Astrocyte (in vitro differentiated cells and primary cell): ENCODE data around the gene IGFBPL1. TPM values are rescaled to one million over a fixed set of nuclear protein-coding genes. Genes with fewer than 3 reads are reported as not detected.

Experiments
- DNase-seq: peaks from one replicate; pipeline ENCODE4 v3.0.0-alpha.2; 2010; ENCODE audit warnings: low read depth
- FAIRE-seq: peaks from 2 replicates; lab custom pipeline; 2011; peaks lifted over from hg19 to GRCh38; lab: Jason Lieb, UNC
- H2AFZ ChIP-seq: 2 replicates; pipeline ENCODE4 v1.6.0; 2012; ENCODE audit warnings: low read depth, low read length, inconsistent platforms
- H3K27ac ChIP-seq: 2 replicates; pipeline ENCODE4 v1.5.1; 2011; ENCODE audit warnings: low read depth, low read length, inconsistent platforms
- H3K27me3 ChIP-seq: 2 replicates; pipeline ENCODE4 v1.6.0; 2011; ENCODE audit warnings: low read length, inconsistent platforms; ENCODE audit not compliant: insufficient read depth
- H3K36me3 ChIP-seq: 2 replicates; pipeline ENCODE4 v1.5.1; 2011; ENCODE audit warnings: low read length, inconsistent platforms; ENCODE audit not compliant: insufficient read depth
- H3K4me1 ChIP-seq: 2 replicates; pipeline ENCODE4 v1.5.1; 2011; ENCODE audit warnings: low read length, inconsistent platforms; ENCODE audit not compliant: insufficient read depth
- H3K4me2 ChIP-seq: 2 replicates; pipeline ENCODE4 v1.6.0; 2012; ENCODE audit warnings: low read length, inconsistent platforms
- H3K4me3 ChIP-seq: 2 replicates; pipeline ENCODE4 v1.5.1; 2011; ENCODE audit warnings: low read depth, mild to moderate bottlenecking, low read length, inconsistent platforms; ENCODE audit not compliant: insufficient read depth
- H3K79me2 ChIP-seq: 2 replicates; pipeline ENCODE4 v1.6.0; 2012; ENCODE audit warnings: mild to moderate bottlenecking, low read length, inconsistent platforms; ENCODE audit not compliant: insufficient read depth
- H3K9ac ChIP-seq: 2 replicates; pipeline ENCODE4 v1.6.0; 2012; ENCODE audit warnings: mild to moderate bottlenecking, low read length, inconsistent platforms
- H3K9me3 ChIP-seq: 2 replicates; pipeline ENCODE4 v1.5.1; 2012; ENCODE audit warnings: low read depth, mild to moderate bottlenecking, low read length, inconsistent platforms; ENCODE audit not compliant: insufficient read depth
- H4K20me1 ChIP-seq: 2 replicates; pipeline ENCODE4 v1.6.0; 2012; ENCODE audit warnings: low read length, inconsistent platforms; ENCODE audit not compliant: insufficient read depth
- H3K27ac Mint-ChIP-seq: one replicate; pipeline ENCODE4 v1.8.0; 2021; ENCODE audit warnings: mild to moderate bottlenecking, mixed read lengths; ENCODE audit not compliant: unreplicated experiment
- H3K27me3 Mint-ChIP-seq: one replicate; pipeline ENCODE4 v1.8.0; 2021; ENCODE audit warnings: low read depth, mixed read lengths; ENCODE audit not compliant: unreplicated experiment
- H3K36me3 Mint-ChIP-seq: one replicate; pipeline ENCODE4 v1.8.0; 2021; ENCODE audit warnings: low read depth, mixed read lengths; ENCODE audit not compliant: unreplicated experiment
- H3K4me1 Mint-ChIP-seq: one replicate; pipeline ENCODE4 v1.8.0; 2021; ENCODE audit warnings: low read depth, mixed read lengths; ENCODE audit not compliant: unreplicated experiment
- H3K4me3 Mint-ChIP-seq: one replicate; pipeline ENCODE4 v1.8.0; 2021; ENCODE audit warnings: mild to moderate bottlenecking, moderate library complexity, mixed read lengths; ENCODE audit not compliant: unreplicated experiment
- H3K9me3 Mint-ChIP-seq: one replicate; pipeline ENCODE4 v1.8.0; 2021; ENCODE audit warnings: mild to moderate bottlenecking, mixed read lengths; ENCODE audit not compliant: unreplicated experiment
- EZH2 ChIP-seq: IDR thresholded peaks from 2 replicates; pipeline ENCODE4 v1.6.1; 2012; ENCODE audit warnings: mild to moderate bottlenecking, low read length, inconsistent platforms; ENCODE audit not compliant: insufficient read depth
- total RNA-seq: library from RNA; stranded (reverse); gene quantifications from 2 replicates; pipeline ENCODE4 v1.2.1, GENCODE V29; 2021
- TF ChIP-seq, protein P1 (sequence below): IDR thresholded peaks from 2 replicates; pipeline ENCODE4 v1.5.1; 2011; ENCODE audit warnings: low read depth, mild to moderate bottlenecking, inconsistent platforms, low read length, moderate library complexity; ENCODE audit not compliant: insufficient read depth

The IGFBPL1 gene
- total RNA-seq, 1 donor from 2014 or later: 11.0 TPM

DNA sequence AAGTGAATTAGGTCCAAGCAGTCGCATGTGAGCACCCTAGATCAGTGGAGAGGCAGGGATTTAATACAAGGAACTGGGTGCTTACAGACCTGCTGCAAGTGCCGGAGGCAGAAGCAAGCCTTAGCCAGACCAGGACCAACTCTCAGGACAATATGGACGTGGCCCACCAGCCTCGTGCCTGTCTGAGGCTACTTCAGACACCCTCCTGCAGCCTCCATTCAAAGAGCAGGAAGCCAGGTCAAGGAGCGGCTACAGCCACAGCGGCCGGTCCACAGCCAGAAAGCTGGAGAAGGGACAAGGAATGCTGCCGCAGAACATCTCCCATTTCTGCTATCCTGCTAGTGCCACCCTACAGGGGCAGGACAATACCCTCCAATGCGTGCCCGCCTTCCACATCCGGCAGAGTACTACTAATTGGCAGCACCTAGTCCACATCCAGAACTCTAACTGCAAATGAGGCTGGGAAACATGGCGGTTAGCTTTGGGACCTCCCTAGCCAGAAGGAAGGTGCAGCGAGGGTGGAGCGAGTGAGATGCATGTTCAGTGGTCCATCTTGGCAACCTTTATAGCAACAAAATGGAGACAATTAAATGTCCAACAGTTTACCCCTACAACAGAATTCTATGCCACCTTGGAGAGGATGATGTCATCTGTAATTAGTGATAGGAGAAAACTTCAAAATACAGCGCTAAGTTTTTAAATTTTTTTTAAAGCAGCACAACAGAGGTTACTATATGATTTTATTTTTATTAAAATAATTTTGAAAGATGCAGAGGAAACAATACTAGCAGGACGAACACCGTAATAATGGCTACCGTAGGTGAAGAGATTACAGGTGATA lies 32.8 kb downstream of the IGFBPL1 start:
- no peak for TF ChIP-seq EZH2
- TF ChIP-seq, protein P1, sequence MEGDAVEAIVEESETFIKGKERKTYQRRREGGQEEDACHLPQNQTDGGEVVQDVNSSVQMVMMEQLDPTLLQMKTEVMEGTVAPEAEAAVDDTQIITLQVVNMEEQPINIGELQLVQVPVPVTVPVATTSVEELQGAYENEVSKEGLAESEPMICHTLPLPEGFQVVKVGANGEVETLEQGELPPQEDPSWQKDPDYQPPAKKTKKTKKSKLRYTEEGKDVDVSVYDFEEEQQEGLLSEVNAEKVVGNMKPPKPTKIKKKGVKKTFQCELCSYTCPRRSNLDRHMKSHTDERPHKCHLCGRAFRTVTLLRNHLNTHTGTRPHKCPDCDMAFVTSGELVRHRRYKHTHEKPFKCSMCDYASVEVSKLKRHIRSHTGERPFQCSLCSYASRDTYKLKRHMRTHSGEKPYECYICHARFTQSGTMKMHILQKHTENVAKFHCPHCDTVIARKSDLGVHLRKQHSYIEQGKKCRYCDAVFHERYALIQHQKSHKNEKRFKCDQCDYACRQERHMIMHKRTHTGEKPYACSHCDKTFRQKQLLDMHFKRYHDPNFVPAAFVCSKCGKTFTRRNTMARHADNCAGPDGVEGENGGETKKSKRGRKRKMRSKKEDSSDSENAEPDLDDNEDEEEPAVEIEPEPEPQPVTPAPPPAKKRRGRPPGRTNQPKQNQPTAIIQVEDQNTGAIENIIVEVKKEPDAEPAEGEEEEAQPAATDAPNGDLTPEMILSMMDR: no peak
- peaks cover 39% of the 10 kb centered on the region for H3K4me1 Mint-ChIP-seq
- Histone ChIP-seq H4K20me1 (peaks cover 21% of the 10 kb centered on the region), H3K4me2 (peak overlapping the region; percentile 98), H3K79me2 (peaks cover 40% of the 10 kb centered on the region), H3K27ac (no peak overlapping the region), H3K9me3 (no peaks in the 10 kb centered on the region), H2AFZ (no peak overlapping the region), H3K36me3 (peaks cover 10% of the 10 kb centered on the region), H3K4me1 (peaks cover 12% of the 10 kb centered on the region), H3K9ac (no peak overlapping the region), H3K27me3 (no peaks in the 10 kb centered on the region), H3K4me3 (peak overlapping the region; percentile 90)
- no peak for FAIRE-seq
- H3K4me3 Mint-ChIP-seq: peak overlapping the region; percentile 93
- no peak for DNase-seq
- H3K9me3 Mint-ChIP-seq: peaks cover 3% of the 10 kb centered on the region
- peak overlapping the region; percentile 72 for H3K27ac Mint-ChIP-seq
- H3K36me3 Mint-ChIP-seq: peaks cover 17% of the 10 kb centered on the region
- no peaks in the 10 kb centered on the region for H3K27me3 Mint-ChIP-seq

DNA sequence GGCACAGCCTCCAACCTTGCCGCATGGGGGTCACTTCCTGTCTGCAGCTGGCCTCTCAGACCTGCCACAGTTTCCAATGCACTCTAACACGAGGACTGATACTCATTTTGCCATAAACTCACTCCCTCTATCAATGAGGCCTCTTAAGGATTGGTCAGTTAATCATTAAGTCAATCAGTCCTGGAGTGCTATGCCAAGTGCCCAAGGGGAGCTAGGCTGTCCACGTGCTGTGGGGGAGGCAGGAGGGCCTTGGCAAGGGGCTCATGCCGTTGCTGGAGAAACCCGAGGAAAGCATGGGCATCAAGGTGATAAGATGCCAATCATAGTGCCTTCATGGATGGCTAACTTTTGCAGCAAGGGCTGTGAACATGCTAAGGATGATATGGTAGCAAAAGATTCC lies 33.4 kb downstream of the IGFBPL1 start:
- Mint-ChIP-seq H3K4me1 (peaks cover 39% of the 10 kb centered on the region), H3K4me3 (peak overlapping the region; percentile 62), H3K36me3 (peaks cover 11% of the 10 kb centered on the region), H3K9me3 (peaks cover 3% of the 10 kb centered on the region), H3K27ac (peak overlapping the region; percentile 72), H3K27me3 (no peaks in the 10 kb centered on the region)
- Histone ChIP-seq H3K9ac (no peak overlapping the region), H3K27me3 (no peaks in the 10 kb centered on the region), H3K4me1 (peaks cover 12% of the 10 kb centered on the region), H2AFZ (no peak overlapping the region), H3K79me2 (peaks cover 34% of the 10 kb centered on the region), H3K4me3 (no peak overlapping the region), H3K4me2 (no peak overlapping the region), H3K9me3 (no peaks in the 10 kb centered on the region), H4K20me1 (peaks cover 14% of the 10 kb centered on the region), H3K27ac (no peak overlapping the region), H3K36me3 (peaks cover 4% of the 10 kb centered on the region)
- no peak for DNase-seq
- no peak for FAIRE-seq
- no peak for TF ChIP-seq EZH2
- TF ChIP-seq, protein P1: no peak

DNA sequence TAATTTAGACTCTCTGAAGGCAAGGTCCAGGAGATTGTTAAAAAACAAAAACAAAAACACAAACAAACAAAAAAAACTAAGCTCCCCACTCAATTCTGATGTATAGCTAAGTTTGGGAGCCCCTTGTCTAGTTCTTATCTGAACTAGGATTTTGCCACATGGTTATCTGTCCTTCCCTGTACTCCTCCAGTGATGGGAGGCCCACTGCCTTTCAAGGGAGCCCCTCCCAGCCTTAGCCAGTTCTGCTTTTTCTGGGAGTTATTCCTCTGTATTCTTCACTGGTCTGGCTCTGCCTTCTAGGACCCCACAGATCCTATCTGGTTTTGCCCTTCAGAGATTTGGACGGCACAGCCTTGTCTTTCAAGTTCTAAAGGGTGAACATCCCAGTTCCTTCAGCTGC lies 33.8 kb downstream of the IGFBPL1 start:
- H3K4me1 Mint-ChIP-seq: peaks cover 43% of the 10 kb centered on the region

More for the DNA sequence above, 33.8 kb downstream of the IGFBPL1 start:
- H3K9me3 Mint-ChIP-seq: peaks cover 3% of the 10 kb centered on the region
- Histone ChIP-seq H2AFZ (no peak overlapping the region), H3K9me3 (no peaks in the 10 kb centered on the region), H3K4me2 (no peak overlapping the region), H3K27me3 (no peaks in the 10 kb centered on the region), H3K4me3 (no peak overlapping the region), H3K27ac (no peak overlapping the region), H4K20me1 (peaks cover 10% of the 10 kb centered on the region), H3K9ac (no peak overlapping the region), H3K36me3 (peaks cover 4% of the 10 kb centered on the region), H3K79me2 (peaks cover 30% of the 10 kb centered on the region), H3K4me1 (peaks cover 12% of the 10 kb centered on the region)
- peak overlapping the region; percentile 76 for H3K27ac Mint-ChIP-seq
- H3K4me3 Mint-ChIP-seq: peak overlapping the region; percentile 62
- no peak for DNase-seq
- no peak for TF ChIP-seq EZH2
- TF ChIP-seq, protein P1: no peak
- no peaks in the 10 kb centered on the region for H3K27me3 Mint-ChIP-seq
- FAIRE-seq: no peak
- H3K36me3 Mint-ChIP-seq: peaks cover 7% of the 10 kb centered on the region
